ENCODE data around the gene SERINC3.
"Not testable (repeated sequence)": the region's sequence is repeated elsewhere in the genome, so short reads cannot be mapped to it uniquely, and the experiment has no call there.

SERINC3 gene

DNA sequence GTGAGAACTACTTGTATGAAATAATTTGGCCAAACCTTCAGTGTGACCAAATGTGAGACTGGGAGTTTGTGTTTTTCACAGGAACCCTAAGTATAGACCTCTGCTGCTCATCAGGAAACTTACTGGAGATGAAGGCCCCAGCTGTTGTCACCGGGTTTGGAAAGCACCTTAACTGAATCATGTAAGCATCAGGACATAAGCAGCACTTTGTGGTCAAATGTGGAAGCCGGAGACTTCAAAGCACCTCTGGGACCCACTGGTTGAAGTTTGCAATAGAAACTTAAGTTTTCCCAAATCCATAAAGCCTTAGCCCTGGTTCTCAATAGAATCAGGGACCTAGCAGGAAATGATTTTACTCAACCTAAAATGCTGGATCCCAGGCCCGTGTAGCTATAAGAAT, 31.9 kb downstream of the SERINC3 start:
- DNase-seq, result no peak

DNA sequence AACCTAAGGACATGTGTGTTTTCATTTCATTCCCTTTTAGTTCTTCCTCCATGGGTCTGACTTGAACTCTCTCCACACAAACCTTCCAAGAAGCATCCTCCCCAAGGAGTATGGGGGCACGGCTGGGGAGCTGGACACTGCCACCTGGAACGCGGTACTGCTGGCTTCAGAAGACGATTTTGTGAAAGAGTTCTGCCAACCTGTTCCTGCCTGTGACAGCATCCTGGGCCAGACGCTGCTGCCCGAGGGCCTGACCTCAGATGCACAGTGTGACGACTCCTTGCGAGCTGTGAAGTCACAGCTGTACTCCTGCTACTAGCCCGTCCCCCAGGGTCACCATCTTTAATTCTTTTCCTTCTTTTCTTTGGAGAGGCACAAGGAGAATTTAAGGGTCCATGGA, 32.6 kb downstream of the SERINC3 start:
- no peak for DNase-seq

DNA sequence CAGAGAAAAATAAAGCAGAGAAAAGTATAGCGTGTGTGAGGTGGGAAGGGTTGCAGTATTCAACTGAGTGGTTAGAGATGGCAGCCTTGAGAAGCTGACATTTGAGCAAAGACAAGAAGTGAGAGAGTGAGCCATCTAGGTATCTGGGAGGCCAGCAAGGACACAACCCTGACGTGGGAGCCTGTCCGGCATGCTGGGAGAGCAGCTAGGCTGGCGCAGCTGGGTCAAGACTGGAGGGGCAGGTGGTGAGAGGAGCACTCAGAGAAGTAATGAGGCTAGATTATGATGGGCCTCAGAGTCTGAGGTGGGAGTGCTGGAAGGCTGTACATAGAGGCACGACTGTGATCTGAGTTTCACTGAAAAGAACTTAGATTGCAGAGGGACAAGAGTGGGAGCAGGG, 33.3 kb downstream of the SERINC3 start:
- DNase-seq, result no peak

DNA sequence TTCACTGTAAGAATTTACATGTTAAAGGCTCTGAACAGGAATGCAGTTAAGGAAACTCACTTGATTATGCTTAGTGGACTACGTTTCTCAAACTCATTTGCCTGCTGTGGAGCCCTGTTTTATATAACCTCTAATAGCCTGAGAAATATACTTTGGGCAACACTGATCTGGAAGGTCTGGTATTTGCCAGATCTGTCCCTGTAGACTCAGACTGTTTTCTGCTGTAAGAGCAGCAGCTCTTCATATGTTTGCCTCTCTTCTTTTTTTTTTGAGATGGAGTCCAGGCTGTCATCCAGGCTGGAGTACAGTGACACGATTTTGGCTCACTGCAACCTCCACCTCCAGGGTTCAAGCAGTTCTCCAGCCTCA, 36.1 kb downstream of the SERINC3 start:
- DNase-seq, result no peak

DNA sequence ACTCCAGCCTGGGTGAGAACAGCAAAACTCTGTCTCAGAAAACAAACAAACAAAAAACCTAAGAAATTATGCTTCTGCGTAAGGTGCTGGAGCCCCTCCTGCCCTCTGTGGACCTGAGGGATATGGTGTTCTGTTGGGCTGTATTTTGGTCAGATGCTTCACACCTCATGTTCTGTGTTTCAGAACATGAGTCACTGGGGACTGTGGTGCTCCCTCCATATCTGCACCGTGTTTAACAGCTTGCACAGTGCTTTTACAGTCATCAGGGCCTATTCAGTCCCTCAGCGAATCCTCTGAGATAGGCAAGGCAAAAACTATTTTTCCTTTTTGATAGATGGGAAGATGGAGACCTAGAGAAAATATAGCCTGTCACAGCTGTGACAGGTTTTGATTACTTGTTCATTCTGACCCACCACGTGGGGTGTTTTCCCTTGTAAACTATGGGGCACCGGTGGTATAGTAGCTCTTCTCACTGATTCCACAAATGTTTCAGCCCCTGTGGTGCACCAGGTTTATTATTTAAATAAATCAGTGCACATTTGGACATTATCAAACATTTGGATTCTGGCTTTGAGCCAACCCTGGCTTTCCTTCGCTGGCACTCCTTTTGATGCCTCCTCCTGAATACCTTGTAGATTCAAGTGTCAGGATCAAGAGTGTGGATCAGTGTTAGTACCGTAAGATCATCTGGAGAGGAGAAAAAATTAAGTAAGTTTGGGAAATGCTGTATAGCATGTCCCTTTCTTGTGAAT, 36.6 kb downstream of the SERINC3 start:
- no peak for DNase-seq

DNA sequence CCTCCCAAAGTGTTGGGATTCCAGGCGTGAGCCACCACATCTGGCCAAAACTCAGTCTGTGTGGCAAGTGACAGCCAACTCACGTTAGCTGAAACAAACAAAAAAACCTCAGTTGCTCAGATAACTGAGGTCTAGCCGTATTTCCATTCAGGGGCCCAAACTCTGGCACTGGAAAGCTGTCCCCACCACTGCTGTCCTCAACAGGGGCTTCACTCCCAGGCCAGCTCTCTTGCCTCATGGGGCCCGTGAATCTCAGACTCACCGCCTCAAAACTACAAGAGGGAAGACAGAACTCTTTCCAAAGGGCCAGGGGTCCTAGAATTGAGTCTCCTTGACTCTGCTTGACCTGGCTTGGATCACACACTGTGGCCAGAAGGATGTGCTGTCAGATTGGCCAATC, 38.8 kb downstream of the SERINC3 start:
- DNase-seq, result no peak

DNA sequence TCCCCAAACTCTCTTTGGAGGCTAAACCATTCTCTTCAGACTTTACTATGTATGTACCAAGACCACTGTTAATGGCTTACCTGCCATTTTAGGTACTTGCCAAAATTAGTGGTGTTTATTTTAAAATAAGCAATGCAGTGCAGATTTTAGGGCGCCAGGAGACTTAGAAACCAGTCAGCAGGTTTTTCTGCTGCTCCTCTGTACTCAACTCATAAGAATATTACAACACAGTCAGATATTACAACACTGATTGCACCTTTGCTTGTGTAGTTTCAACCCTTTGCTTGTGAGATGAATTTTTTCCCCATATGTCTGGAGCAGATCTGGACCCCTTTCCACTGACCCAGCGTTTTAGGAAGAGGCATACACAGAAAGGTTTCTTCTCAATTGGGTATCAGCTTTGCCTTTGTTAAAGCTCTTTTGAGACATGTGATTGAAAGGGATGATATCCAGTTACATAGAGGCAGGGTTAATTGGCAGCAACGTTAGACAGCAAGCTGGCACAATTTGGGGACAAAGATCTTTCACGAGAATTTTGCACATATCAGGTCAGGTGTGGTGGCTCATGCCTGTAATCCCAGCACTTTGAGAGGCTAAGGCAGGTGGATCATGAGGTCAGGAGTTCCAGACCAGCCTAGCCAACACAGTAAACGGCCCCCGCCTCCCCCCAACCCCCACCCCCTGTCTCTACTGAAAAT, 40.0 kb downstream of the SERINC3 start:
- DNase-seq, result no peak

DNA sequence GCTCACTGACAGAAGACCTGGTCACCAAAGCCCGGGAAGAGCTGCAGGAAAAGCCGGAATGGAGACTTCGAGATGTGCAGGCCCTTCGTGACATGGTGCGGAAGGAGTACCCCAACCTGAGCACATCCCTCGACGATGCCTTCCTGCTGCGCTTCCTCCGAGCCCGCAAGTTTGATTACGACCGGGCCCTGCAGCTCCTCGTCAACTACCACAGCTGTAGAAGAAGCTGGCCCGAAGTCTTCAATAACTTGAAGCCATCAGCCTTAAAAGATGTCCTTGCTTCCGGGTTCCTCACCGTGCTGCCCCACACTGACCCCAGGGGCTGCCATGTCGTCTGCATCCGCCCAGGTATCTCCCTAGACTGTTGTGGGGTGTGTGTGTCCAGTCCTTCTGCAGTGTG, 41.8 kb downstream of the SERINC3 start:
- DNase-seq, result no peak

DNA sequence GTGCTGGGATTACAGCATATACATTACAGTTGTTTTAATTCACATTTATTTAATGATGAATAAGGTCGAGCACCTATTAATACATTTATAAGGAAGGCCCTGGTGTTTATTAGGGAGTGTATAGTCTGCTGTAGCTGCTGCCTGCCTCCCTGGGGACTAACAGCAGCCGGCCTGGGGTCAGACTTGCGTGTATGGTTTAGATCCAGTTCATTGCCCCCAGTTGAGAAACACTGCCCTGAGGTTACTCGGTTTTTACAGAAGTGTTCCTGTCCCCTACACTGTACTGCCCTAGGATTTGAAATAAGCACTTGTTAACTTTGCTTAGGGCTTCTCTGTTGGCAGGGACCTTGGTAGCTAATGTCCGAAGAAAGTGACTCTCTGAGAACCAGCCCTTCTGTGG, 42.2 kb downstream of the SERINC3 start:
- DNase-seq, result no peak

DNA sequence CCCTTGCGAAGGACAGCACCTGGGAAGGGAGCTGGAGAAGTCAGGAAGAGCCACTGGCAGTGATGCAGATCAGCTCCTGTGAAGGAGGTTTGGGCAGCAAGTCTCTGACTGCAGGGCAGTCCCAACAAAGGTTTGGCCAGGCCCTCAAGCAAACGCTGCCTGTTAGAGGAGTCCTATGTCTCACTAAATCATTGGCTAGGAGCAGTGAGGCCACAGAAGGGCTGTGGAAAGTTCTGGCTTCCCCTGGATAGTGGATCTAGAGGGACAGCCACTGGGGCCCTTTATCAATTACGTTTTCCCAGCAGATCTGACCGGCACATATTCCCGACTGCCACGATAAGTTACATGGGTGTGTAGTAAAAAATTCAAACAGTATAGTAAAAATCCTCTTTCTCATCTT, 43.7 kb downstream of the SERINC3 start:
- no peak for DNase-seq

DNA sequence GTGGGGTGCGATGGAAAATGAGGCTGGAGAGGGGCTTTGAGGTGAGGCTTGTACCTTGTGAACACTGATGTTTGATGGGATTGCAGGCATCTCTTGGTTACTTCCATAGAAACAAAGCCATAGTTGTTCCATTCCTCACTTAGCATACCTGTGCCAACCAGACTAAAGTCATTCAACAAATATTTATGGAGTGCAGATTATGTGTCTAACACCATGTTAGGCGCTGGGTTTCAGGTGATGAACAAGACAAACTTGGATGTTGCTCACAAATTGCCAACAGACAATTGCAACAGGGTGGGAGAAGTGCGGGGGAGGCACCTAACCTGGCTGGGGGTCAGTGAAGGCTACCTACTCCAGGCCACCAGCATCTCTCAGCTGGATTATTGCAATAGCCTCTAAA, 44.7 kb downstream of the SERINC3 start:
- no peak for DNase-seq

DNA sequence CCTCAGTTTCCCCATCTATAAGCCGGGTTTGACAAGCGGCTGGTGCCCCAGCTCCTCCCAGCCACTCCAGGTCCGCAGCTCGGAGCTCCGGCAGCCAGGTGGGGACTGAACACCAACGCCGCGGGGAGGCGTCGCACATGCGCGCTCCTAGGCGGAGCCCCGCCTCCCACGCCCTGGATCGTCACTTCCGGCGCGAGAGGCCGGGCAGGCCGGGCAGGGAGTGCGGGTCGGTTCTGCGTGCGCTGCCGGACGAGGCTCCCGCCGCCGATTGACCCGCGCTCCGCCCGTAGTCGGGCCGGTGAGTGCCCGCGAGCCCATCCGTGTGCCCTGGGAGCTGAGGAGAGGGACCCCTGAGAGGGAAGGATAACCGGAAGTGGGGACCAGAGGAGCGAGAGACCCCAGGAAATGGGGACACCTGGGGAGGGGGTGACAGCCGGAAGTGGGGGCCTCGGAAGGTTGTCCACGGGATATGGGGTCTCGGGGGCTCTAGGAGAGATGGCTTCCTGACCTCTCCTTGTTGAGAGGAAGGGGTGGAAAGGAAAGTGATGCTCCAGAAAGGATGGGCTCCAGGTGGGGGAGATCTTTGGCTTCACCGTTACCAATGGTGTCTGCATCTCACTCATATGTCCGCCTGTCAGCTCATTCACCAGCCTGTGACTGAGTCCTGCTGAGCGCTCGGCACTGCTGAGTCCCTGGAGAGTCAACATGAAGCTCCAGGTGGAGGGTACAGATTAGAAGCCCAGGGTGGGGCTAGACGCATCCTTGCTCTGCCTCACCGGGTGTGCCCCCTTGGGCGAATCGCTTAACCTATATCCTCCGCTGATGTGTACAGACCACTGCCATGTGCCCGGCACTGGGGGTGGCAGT, 45.9 kb downstream of the SERINC3 start, which contains the start of gene TTPAL:
TTPAL (plus strand) TSS at position 181 of the 867 bp plus-strand sequence. CDS start 4,126 bp downstream, outside the sequence.
- peak; percentile 75 to 93 for DNase-seq

DNA sequence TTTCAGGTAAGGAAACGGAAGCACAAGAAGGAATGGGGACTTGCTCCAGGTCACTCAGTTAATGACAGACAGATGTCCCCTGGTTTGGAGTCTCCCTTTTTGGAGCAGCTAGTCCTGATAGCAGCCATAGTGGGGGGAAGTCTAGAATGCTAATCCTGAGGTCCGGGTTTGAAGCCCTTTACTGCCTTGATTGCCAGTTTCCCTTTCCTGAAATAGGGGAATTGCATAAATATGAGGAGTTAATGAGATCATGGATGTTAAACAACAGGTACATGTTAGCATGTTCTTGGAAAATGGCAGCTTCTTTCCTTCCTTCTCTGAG, 46.5 kb downstream of the SERINC3 start:
- no peak for DNase-seq

DNA sequence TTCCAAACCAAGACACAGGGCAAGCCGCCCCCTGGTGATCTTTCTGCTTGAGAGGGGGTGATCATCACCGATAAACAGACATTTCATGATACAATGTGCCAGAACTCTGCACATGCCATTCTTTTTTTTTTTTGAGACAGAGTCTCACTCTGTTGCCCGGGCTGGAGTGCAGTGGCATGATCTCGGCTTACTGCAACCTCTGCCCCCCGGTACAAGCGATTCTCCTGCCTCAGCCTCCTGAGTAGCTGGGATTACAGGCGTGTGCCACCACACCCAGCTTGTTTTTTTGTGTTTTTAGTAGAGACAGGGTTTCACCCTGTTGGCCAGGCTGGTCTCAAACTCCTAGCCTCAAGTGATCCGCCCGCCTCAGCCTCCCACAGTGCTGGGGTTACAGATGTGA, 49.6 kb downstream of the SERINC3 start:
- not testable (repeated sequence) for DNase-seq

DNA sequence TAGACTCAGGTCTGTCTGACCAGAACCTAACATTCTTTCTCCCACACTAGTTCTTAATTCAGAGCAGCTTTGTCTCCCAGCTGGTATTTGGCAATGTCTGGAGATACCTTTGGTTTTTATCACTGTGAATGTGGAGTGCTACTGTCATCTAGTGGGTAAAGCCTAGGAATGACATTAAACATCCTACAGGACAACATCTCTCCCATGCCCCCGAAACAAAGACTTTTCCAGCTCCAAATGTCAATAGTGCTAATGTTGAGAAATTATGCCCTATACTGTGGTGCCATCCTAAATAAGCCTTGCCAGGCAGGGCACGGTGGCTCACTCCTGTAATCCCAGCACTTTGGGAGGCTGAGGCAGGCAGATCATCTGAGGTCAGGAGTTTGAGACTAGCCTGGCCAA, 50.4 kb downstream of the SERINC3 start:
- DNase-seq, result peak in 1 of 2 experiments; percentile 19

DNA sequence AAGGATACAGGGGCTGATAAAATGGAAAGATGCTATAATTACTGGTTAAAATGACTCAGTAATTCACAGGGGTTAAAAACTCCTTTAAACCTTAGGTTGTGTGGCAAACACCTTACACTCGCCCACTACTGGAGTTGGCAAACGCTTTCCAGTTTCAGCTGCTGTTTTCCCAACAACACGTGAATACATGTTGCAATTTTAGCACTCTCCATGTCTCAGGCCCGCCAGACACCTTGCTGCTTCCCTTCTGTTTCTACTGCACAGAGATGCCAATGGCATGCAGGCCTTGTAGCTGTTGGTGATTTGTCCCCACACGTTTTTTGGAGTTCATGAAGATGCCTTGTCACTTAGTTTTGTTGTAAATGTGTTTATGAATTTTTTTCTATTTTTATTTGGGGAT, 51.5 kb downstream of the SERINC3 start:
- no peak for DNase-seq

DNA sequence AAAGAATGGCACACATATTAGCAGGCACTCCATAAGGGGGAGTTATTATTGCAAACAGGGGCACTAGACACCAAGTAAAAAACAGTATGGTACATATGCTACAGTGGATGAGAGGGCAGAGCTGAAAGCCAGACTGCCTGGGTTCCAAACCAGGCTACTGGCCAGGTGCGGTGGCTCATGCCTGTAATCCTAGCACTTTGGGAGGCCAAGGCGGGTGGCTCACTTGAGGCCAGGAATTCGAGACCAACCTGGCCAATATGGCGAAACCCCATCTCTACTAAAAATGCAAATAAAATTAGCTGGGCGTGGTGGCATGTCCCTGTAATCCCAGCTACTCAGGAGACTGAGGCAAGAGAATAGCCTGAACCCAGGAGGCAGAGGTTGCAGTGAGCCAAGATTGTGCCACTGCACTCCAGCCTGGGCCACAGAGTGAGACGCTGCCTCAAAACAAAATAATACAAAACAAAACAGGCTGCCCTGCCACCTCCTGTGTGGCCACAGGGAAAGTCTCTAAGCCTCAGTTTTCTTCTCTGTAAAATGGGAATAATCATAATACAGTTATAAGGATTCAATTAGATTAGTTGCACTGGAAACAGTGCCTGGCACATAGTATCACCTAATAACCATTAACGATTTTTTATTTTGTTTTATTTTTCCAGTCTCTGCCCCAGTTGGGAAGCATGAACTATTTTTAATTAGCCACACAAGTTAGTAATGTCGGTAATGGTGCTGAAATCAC, 53.7 kb downstream of the SERINC3 start:
- DNase-seq, result no peak

DNA sequence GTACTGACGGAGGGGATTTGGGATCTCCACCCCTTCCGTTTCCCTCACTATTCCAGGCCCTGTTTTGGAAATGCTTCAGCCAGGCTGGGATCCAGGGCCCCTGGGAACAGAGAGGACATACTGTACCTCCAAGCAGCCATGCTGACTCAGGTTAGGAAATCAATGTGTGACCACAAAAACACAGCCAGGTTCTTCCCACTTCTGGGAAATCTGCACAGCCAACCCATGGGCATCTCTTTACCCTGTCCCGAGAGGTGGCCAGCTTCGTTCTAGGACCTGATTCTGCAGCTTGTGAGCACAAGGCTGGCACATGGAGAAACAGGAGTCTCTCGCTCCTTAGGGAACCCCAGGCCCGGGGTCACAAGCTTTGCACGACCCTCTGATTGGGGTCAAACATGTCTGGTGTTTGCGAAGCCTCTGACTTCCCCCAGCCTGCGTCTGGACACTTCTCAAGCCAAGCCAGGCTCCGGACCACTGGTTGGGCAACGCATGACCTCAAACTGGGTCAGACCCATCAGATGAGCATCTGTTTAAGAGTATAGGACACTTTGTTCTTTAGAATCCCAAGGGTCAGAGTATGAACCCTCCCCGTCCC, 54.5 kb downstream of the SERINC3 start:
- no peak for DNase-seq

DNA sequence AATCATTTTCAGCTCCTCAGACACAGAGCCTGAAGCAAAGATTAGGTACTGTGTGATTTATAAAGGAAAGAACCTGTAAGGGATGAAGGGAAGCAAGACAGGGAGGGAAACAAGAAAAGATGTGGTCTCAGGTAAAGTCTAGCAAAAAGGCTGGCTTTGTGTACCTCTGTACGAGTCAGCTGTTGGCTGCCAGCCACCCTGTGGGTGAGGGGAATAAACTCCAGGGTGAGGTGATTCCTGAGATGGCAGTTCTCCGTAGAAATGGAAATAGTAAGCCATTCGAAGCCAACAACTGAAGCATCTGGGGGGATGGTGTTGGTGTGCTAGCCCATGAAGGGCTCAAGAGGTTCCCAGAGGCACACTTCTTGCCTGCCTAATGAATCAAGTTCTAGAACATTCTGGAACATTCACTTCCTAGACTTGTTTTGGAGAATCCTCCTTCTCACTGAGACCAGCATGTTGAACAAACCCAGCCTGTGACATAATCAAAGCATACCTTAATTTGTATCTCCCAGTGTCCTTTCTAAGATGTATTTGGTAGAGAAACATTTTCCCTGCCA, 56.8 kb downstream of the SERINC3 start:
- no peak for DNase-seq

DNA sequence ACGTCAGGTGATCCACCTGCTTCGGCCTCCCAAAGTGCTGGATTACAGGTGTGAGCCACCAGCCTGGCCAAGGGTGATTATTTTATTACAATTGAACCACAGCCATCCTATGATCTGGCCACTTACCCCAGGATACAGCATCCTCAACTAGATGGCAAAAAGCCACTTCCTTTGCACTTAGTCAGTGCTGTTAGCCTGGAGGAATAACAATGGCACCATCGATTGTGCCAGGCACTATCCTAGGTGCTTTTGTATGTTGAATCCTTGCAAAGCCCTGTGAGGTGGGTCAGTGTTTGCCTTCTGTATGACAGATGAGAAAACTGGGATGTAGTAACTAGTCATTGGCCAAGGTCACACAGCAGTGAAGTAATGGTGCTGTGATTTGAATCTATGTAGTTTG, 57.4 kb downstream of the SERINC3 start:
- DNase-seq, result no peak

DNA sequence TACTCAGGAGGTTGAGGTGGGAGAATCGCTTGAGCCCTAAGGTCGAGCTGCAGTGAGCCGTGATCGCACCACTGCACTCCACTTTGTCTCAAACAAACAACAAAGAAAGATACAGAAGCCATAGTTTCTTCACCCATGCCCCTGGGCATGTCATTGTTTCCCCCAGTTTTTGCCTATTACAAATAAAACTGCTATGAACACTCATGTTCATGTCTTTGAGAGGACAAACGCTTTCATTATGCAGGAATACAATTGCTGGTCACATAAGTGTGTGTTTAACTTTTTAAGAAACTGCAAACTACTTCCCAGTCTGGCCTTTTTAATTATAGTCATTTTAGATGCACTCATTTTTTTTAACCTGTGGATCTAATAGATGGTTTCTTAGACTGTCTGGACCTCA, 58.4 kb downstream of the SERINC3 start:
- no peak for DNase-seq

DNA sequence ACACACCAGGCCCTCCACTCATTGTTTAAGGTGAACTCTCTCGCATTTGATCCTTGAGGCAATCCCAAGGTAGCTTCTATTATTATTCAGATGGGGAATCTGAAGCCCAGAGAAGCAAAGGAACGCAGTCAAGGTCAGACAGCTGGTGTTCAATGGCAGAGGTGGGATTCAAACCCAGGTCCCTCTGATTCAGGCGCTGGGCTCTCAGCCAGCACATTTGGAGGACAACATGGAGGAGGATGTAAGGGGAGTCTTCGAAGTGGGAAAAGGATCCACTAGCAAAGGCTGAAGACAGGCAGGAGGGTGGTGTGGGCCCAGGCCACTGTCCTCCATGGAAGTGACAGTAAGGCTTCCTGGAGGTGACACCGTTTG, 60.1 kb downstream of the SERINC3 start:
- DNase-seq, result no peak
